B cell (primary cell): Measurements from ENCODE around the gene ANKDD1A. TPM values are rescaled to one million over a fixed set of nuclear protein-coding genes. Genes with fewer than 3 reads are reported as not detected.

Source experiments
- ATAC-seq: fragments of 200-7000 bp; cut with Tn5 transposase; one replicate; pipeline ENCODE4 v1.10.0; 2021; ENCODE audit warnings: low read depth, mild to moderate bottlenecking, moderate number of reproducible peaks, moderate library complexity
- CTCF ChIA-PET: fragments of 350-600 bp; sonication (Branson Sonifier 250); formaldehyde crosslinking; loops from one replicate; lab custom pipeline; 2021; ENCODE audit warnings: antibody characterized with exemption, inconsistent platforms; lab: Charles Lee
- POLR2A ChIA-PET: fragments of 350-600 bp; sonication (Branson Sonifier 250); formaldehyde crosslinking; loops from one replicate; lab custom pipeline; 2021; ENCODE audit warnings: antibody characterized with exemption; lab: Charles Lee
- DNase-seq: peaks from one replicate; pipeline ENCODE4 v3.0.0; 2013
- H2AFZ ChIP-seq: 2 replicates; pipeline ENCODE4 v1.6.1; 2012; ENCODE audit warnings: mild to moderate bottlenecking, low read depth, low read length; ENCODE audit not compliant: insufficient read depth, poor library complexity, severe bottlenecking
- H3K27ac ChIP-seq, 2 donors: 1 replicate in 1 of 2; 2 replicates in 1 of 2; pipeline ENCODE4 v1.5.1; 2012 to 2013; ENCODE audit warnings: low read length in 2 of 2, mild to moderate bottlenecking in 2 of 2, moderate library complexity in 1 of 2
- H3K27me3 ChIP-seq, 4 experiments: fragments of 200-600 bp in 1 of 4; sonication (generic) in 1 of 4; replicated peaks in 1 of 4; 1 replicate in 2 of 4; 2 replicates in 2 of 4; pipeline versions ENCODE4 v1.6.1 to v1.7.0; 2013 to 2016; ENCODE audit warnings: low read length in 3 of 4, mild to moderate bottlenecking in 2 of 4, mixed read lengths in 1 of 4, moderate library complexity in 1 of 4; ENCODE audit not compliant: insufficient read depth in 4 of 4, control insufficient read depth in 3 of 4; ENCODE audit errors: control extremely low read depth in 1 of 4
- H3K36me3 ChIP-seq, 2 experiments: replicated peaks in 1 of 2; 1 replicate in 1 of 2; 2 replicates in 1 of 2; pipeline versions ENCODE4 v1.6.1 to v1.7.1; 2013; ENCODE audit warnings: low read length in 1 of 2; ENCODE audit not compliant: insufficient read depth in 2 of 2, control insufficient read depth in 1 of 2; ENCODE audit errors: control extremely low read depth in 1 of 2, extremely low read depth in 1 of 2
- H3K4me1 ChIP-seq, 2 donors: fragments of 200-600 bp in 1 of 2; sonication (generic) in 1 of 2; 1 replicate in 1 of 2; 2 replicates in 1 of 2; pipeline versions ENCODE4 v1.5.1 to v1.6.1; 2013 to 2017; ENCODE audit warnings: low read length in 2 of 2; ENCODE audit not compliant: control insufficient read depth in 2 of 2, insufficient read depth in 2 of 2
- H3K4me2 ChIP-seq: replicated peaks from 2 replicates; pipeline ENCODE3; 2012; ENCODE audit warnings: mild to moderate bottlenecking, low read depth, low read length; ENCODE audit not compliant: poor library complexity, severe bottlenecking
- H3K4me3 ChIP-seq, 5 experiments: fragments of 200-600 bp in 1 of 5; sonication (generic) in 1 of 5; 1 replicate in 3 of 5; 2 replicates in 2 of 5; pipeline versions ENCODE4 v1.5.1 to v1.7.0; 2011 to 2016; ENCODE audit warnings: low read length in 4 of 5, mild to moderate bottlenecking in 4 of 5, low read depth in 2 of 5, control low read depth in 1 of 5, moderate library complexity in 1 of 5; ENCODE audit not compliant: insufficient read depth in 1 of 5; ENCODE audit errors: control extremely low read depth in 1 of 5, extremely low read depth in 1 of 5
- H3K79me2 ChIP-seq: fragments of 200-600 bp; sonication (generic); one replicate; pipeline ENCODE4 v1.6.0; 2016; ENCODE audit warnings: low read length; ENCODE audit not compliant: control insufficient read depth, insufficient read depth
- H3K9ac ChIP-seq: fragments of 200-600 bp; sonication (generic); 2 replicates; pipeline ENCODE4 v1.6.1; 2017; ENCODE audit warnings: mild to moderate bottlenecking, low read length, moderate library complexity
- H3K9me3 ChIP-seq, 3 donors: one replicate each; pipeline versions ENCODE4 v1.6.1 to v1.7.1; 2013; ENCODE audit warnings: low read length in 2 of 3; ENCODE audit not compliant: control insufficient read depth in 2 of 3, insufficient read depth in 1 of 3; ENCODE audit errors: control extremely low read depth in 1 of 3
- H4K20me1 ChIP-seq: 2 replicates; pipeline ENCODE4 v1.6.0; 2012; ENCODE audit warnings: mild to moderate bottlenecking, low read length; ENCODE audit not compliant: insufficient read depth, control insufficient read depth, poor library complexity, severe bottlenecking
- H3K27ac Mint-ChIP-seq: one replicate; pipeline ENCODE4 v1.8.0; 2021; ENCODE audit warnings: mixed read lengths
- H3K27me3 Mint-ChIP-seq: one replicate; pipeline ENCODE4 v1.8.0; 2021; ENCODE audit warnings: mixed read lengths
- H3K4me1 Mint-ChIP-seq: one replicate; pipeline ENCODE4 v1.8.0; 2021; ENCODE audit warnings: mixed read lengths
- H3K4me3 Mint-ChIP-seq: one replicate; pipeline ENCODE4 v1.8.0; 2021; ENCODE audit warnings: mixed read lengths
- H3K9me3 Mint-ChIP-seq: one replicate; pipeline ENCODE4 v1.8.0; 2022; ENCODE audit warnings: mixed read lengths; ENCODE audit not compliant: insufficient read depth
- CTCF ChIP-seq: fragments of 200-600 bp; IDR thresholded peaks from one replicate; pipeline ENCODE4 v1.8.0; 2022; ENCODE audit warnings: antibody characterized with exemption, mild to moderate bottlenecking
- EZH2 ChIP-seq: IDR thresholded peaks from 2 replicates; pipeline ENCODE4 v1.6.1; 2012; ENCODE audit warnings: borderline replicate concordance, low read depth, mild to moderate bottlenecking, moderate library complexity, low read length; ENCODE audit not compliant: insufficient read depth, poor library complexity, severe bottlenecking
- WGBS: methylation state at CpG from one replicate; pipeline ENCODE4 v1.1.5; 2013; ENCODE audit warnings: missing lambda C conversion rate; ENCODE audit not compliant: insufficient coverage; 5-methylcytosine and 5-hydroxymethylcytosine counted together
- intact Hi-C: fragments of 100-400 bp; cut with micrococcal nuclease; formaldehyde crosslinking; loops from one replicate; pipeline ENCODE4 v1.10.0; 2022
- polyA plus RNA-seq: library from polyadenylated mRNA; depleted of rRNA; stranded (reverse); fragments of >200 nt; gene quantifications from 2 replicates; pipeline ENCODE4 v1.2.3, GENCODE V29; 2012
- total RNA-seq, 2 donors: library from RNA; stranded (reverse); fragments of 120-200 nt in 1 of 2; gene quantifications; 1 replicate in 1 of 2; 2 replicates in 1 of 2; pipeline versions ENCODE4 v1.2.3 to v1.2.4, GENCODE V29; 2013 to 2022

Gene ANKDD1A
- total and polyA plus RNA-seq, 2 donors (not counting 1 experiment from before 2014, with no cell fraction given) = 2.6 to 2.7 TPM

GRCh38 chr15:64997066-64997465 lies 85.4 kb downstream of the ANKDD1A start:
- Histone ChIP-seq H2AFZ (no peak overlapping the region), H3K4me3 (no peak overlapping the region), H3K36me3 (no peaks in the 10 kb centered on the region), H3K27me3 (no peaks in the 10 kb centered on the region), H3K9ac (no peak overlapping the region), H4K20me1 (no peaks in the 10 kb centered on the region), H3K4me1 (no peaks in the 10 kb centered on the region), H3K9me3 (no peaks in the 10 kb centered on the region), H3K4me2 (no peak overlapping the region), H3K79me2 (no peaks in the 10 kb centered on the region), H3K27ac (no peak overlapping the region)
- Mint-ChIP-seq H3K27ac (no peak overlapping the region), H3K4me3 (no peak overlapping the region), H3K27me3 (no peaks in the 10 kb centered on the region), H3K9me3 (no peaks in the 10 kb centered on the region), H3K4me1 (peaks cover 5% of the 10 kb centered on the region)
- CTCF ChIA-PET = interaction anchor here (0.6 to 0.9 kb wide), 2 partner anchors 9 to 12 kb away, joined by 3 read pairs; no protein-coding TSS in a partner anchor
- POLR2A ChIA-PET = interaction anchor here (0.6 kb wide), 1 partner anchor 300 kb away, joined by 3 read pairs; no protein-coding TSS in a partner anchor
- DNase-seq (no peak), ATAC-seq (no peak)
- intact Hi-C loops = no loop called here
- 100% methylated on average over 2 of the region's 5 CpGs for WGBS
- no peak for TF ChIP-seq EZH2

DNA sequence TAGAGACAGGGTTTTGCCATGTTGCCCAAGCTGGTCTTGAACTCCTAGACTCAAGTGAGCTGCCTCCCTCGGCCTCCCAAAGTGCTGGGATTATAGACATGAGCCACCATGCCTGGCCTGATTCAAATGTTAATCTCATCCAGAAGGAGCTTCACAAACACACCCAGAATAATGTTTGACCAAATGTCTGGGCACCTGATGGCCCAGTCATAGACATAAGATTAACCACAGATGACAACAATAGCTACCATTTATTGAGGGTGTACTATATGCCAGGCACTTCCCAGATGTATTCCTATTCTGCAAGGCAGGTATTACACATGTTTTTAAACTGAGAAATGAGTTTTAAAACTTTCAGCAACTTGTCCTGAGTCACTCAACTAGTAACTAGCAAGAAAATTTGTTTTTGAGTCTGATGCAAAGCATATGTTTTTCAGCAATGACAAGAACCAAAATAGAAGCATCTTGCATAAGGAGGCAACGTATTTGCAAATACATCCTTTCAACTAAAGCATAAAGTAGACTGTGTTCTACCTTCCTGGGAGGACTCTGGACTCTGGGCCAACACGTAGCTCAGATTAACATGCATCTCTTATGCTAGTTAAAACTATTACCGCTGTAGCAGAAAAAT lies 86.2 kb downstream of the ANKDD1A start:
- Mint-ChIP-seq H3K27ac (no peak overlapping the region), H3K4me1 (peaks cover 4% of the 10 kb centered on the region), H3K27me3 (no peaks in the 10 kb centered on the region), H3K9me3 (no peaks in the 10 kb centered on the region), H3K4me3 (no peak overlapping the region)
- WGBS = 92% methylated on average over 3 of the region's 4 CpGs
- POLR2A ChIA-PET = no interaction called here
- Histone ChIP-seq H4K20me1 (no peaks in the 10 kb centered on the region), H3K79me2 (no peaks in the 10 kb centered on the region), H3K36me3 (no peaks in the 10 kb centered on the region), H2AFZ (no peak overlapping the region), H3K4me1 (no peaks in the 10 kb centered on the region), H3K4me3 (no peak overlapping the region), H3K9me3 (no peaks in the 10 kb centered on the region), H3K9ac (no peak overlapping the region), H3K27me3 (no peaks in the 10 kb centered on the region), H3K27ac (no peak overlapping the region), H3K4me2 (no peak overlapping the region)
- DNase-seq (no peak), ATAC-seq (no peak)
- CTCF ChIA-PET = interaction anchor here (0.6 kb wide), 1 partner anchor 9 kb away, joined by 3 read pairs; no protein-coding TSS in a partner anchor
- TF ChIP-seq CTCF = no peak
- TF ChIP-seq EZH2 = no peak
- intact Hi-C loops = no loop called here
